HFFc6 (cell line): ENCODE results near the gene SEPHS1. TPM values are rescaled to one million over a fixed set of nuclear protein-coding genes. Genes with fewer than 3 reads are reported as not detected.

Experiments
- DNase-seq: peaks from one replicate; pipeline ENCODE4 v3.0.0-alpha.2; 2018
- H3K27ac Mint-ChIP-seq: 2 replicates; pipeline ENCODE4 v1.8.0; 2020; ENCODE audit warnings: mild to moderate bottlenecking, mixed read lengths
- H3K27me3 Mint-ChIP-seq: 2 replicates; pipeline ENCODE4 v1.8.0; 2021; ENCODE audit warnings: mild to moderate bottlenecking, moderate library complexity, mixed read lengths; ENCODE audit not compliant: insufficient read depth
- H3K36me3 Mint-ChIP-seq: 2 replicates; pipeline ENCODE4 v1.8.0; 2021; ENCODE audit warnings: low read depth, mixed read lengths
- H3K4me1 Mint-ChIP-seq: 2 replicates; pipeline ENCODE4 v1.8.0; 2020; ENCODE audit warnings: low read depth, mixed read lengths
- H3K4me3 Mint-ChIP-seq: 2 replicates; pipeline ENCODE4 v1.8.0; 2020; ENCODE audit warnings: mild to moderate bottlenecking, moderate library complexity, mixed read lengths
- H3K9me3 Mint-ChIP-seq: 2 replicates; pipeline ENCODE4 v1.8.0; 2020; ENCODE audit warnings: mild to moderate bottlenecking, mixed read lengths
- total RNA-seq, 6 experiments: library from RNA; stranded (reverse); fragmentation: NEBNext Ultra II Directional; extraction: Animal tissue kit (Norgen Biotek cat#: 25700); gene quantifications; 2 replicates in 1 of 6; 3 replicates in 5 of 6; pipeline ENCODE4 v1.2.3, GENCODE V29; 2021
- TF ChIP-seq, protein P1 (sequence below): fragments of 200-600 bp; sonication (generic); IDR thresholded peaks from 2 replicates; pipeline ENCODE4 v1.5.0; 2021; ENCODE audit warnings: antibody characterized with exemption, mild to moderate bottlenecking

Gene SEPHS1
- total RNA-seq, 6 experiments from 2014 or later = 34.1 to 49.3 (median 40.5) TPM

DNA sequence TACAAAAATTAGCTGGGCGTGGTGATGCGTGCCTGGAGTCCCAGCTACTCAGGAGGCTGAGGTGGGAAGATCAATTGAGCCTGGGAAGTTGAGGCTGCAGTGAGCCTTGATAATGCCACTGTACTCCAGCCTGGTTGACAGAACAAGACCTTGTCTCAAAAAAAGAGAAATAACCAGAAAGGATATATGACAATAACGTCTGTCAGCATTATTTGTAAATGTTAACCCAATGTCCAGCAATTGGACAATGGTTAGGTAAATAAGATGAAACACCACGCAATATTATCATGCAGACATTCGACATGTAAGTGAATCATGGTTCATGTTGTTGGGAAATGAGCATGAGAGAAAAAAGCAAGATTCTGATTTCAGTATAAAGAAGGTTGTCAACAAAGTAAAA, 44.6 kb upstream of the SEPHS1 start:
- no peak overlapping the region for H3K27ac Mint-ChIP-seq
- H3K36me3 Mint-ChIP-seq = no peaks in the 10 kb centered on the region
- no peaks in the 10 kb centered on the region for H3K4me1 Mint-ChIP-seq
- peaks cover 31% of the 10 kb centered on the region for H3K27me3 Mint-ChIP-seq
- no peaks in the 10 kb centered on the region for H3K9me3 Mint-ChIP-seq
- H3K4me3 Mint-ChIP-seq = no peak overlapping the region
- TF ChIP-seq, protein P1, sequence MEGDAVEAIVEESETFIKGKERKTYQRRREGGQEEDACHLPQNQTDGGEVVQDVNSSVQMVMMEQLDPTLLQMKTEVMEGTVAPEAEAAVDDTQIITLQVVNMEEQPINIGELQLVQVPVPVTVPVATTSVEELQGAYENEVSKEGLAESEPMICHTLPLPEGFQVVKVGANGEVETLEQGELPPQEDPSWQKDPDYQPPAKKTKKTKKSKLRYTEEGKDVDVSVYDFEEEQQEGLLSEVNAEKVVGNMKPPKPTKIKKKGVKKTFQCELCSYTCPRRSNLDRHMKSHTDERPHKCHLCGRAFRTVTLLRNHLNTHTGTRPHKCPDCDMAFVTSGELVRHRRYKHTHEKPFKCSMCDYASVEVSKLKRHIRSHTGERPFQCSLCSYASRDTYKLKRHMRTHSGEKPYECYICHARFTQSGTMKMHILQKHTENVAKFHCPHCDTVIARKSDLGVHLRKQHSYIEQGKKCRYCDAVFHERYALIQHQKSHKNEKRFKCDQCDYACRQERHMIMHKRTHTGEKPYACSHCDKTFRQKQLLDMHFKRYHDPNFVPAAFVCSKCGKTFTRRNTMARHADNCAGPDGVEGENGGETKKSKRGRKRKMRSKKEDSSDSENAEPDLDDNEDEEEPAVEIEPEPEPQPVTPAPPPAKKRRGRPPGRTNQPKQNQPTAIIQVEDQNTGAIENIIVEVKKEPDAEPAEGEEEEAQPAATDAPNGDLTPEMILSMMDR = no peak
- DNase-seq = no peak

DNA sequence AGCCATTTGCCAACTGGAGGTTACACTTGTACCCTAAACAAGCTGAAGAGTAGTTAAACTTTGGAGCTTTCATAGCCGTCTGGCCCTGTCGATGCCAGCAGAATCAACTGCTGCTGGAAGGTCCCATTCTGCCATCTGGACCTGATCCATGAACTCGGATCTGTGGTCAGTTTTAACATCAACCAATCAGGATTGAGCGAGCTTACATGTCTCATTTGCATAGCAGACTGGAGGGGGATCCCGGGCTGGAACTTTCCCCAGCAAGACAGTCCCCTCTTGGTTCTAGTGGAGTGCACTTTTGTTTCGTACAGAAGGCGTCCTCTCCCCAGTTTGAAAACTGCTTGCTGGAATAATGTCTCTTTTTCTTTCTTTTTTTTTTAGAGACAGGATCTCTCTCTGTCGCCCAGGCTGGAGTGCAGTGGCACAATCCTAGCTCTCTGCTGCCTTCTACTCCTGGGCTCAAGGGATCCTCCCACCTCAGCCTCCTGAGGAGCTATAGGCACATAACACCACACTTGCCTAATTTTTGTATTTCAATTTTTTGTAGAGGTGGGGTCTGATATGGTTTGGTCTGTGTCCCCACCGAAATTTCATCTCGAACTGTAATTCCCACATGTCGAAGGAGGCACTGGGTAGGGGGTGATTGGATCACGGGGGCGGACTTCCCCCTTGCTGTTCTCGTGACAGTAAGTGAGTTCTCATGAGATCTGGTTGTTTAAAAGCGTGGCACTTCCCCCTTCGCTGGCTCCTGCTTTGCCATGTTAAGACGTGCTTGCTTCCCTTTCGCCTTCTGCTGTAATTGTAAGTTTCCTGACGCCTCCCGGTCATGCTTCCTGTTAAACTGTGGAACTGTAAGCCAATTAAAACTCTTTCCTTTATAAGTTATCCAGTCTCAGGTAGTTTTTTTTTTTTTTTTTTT, 42.8 kb upstream of the SEPHS1 start:
- peaks cover 9% of the 10 kb centered on the region for H3K4me1 Mint-ChIP-seq
- DNase-seq = no peak
- no peaks in the 10 kb centered on the region for H3K36me3 Mint-ChIP-seq
- H3K4me3 Mint-ChIP-seq = no peak overlapping the region
- TF ChIP-seq, protein P1 = no peak
- H3K27me3 Mint-ChIP-seq = peaks cover 31% of the 10 kb centered on the region
- H3K9me3 Mint-ChIP-seq = no peaks in the 10 kb centered on the region
- H3K27ac Mint-ChIP-seq = no peak overlapping the region

DNA sequence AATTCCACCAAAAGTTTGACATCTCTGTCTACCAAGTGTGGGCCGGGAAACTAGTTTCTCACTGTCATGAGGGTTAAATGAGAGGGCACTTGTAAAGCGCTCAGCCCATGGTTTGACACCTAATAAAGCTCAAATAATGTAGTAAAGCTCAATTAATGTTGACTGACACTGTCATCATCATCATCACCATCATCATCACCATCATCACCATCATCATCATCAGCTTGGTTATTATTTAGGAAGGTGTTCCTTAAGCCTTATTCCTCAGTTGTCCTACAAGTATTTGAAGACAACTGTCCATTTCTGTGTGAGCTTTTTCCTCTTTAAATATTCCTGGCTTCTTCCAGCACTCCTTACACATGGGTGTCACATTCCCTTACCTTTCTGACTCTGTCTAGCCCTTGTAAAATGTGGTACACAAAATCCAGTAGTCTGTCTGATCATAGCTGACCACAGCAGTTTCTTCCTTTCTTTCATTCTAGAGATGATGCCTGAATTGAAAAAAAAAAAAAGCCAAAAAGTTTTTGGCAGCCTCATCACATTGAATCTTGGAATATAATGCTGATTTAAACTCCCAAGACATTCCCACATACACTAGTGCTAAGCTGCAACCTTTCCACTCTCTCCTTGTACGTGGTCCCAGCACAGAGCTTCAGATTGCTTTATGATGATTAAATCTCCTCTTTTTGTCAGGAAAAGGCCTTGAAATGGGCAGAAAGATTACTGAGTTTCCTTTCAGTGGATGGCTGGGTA, 40.6 kb upstream of the SEPHS1 start:
- H3K36me3 Mint-ChIP-seq = no peaks in the 10 kb centered on the region
- TF ChIP-seq, protein P1 = no peak
- no peak overlapping the region for H3K27ac Mint-ChIP-seq
- H3K9me3 Mint-ChIP-seq = no peaks in the 10 kb centered on the region
- H3K4me1 Mint-ChIP-seq = peaks cover 9% of the 10 kb centered on the region
- H3K27me3 Mint-ChIP-seq = peaks cover 27% of the 10 kb centered on the region
- H3K4me3 Mint-ChIP-seq = no peak overlapping the region
- no peak for DNase-seq

DNA sequence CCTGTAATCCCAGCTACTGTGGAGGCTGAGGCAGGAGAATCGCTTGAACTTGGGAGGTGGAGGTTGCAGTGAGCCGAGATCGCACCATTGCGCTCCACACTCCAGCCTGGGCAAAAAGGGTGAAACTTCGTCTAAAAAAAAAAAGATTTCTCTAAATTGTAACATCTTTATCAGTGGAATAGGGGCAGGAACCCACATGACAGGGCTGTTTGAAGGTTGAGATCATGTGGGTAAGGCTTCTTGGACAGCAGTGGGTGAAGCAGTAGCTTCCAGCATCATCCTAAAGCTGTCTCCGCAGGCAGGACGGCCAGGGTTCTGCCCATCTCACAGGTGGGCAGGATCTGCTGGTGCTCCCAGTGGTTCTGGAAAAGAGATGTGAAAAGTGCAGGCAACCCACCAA, 37.9 kb upstream of the SEPHS1 start:
- Mint-ChIP-seq H3K27me3 (peaks cover 31% of the 10 kb centered on the region), H3K36me3 (no peaks in the 10 kb centered on the region), H3K9me3 (no peaks in the 10 kb centered on the region), H3K4me3 (peak overlapping the region; percentile 27; the same call in 1 of the 2 replicates), H3K4me1 (peaks cover 18% of the 10 kb centered on the region), H3K27ac (peak overlapping the region; percentile 6; the same call in 1 of the 2 replicates)
- TF ChIP-seq, protein P1 = no peak
- no peak for DNase-seq

DNA sequence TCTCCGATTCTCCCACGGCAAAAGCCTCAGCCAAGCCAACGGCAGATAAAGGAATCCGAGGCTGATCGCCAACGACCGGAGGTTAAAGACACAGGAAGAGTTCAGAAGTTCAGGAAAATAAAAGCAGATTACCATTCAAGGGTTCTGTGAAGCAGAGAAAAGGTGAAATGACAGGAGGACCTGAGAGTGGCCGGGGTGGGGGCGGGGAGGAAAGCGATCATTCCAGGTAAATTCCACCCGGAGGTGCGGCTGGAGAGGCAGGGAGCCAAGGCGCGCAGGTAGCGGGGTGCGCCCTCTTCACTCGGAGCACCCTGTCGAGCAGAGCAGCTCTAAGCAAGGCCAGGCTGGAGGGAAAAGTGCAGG, 35.3 kb upstream of the SEPHS1 start:
- TF ChIP-seq, protein P1 = no peak
- Mint-ChIP-seq H3K27ac (no peak overlapping the region), H3K9me3 (no peaks in the 10 kb centered on the region), H3K36me3 (no peaks in the 10 kb centered on the region), H3K27me3 (peaks cover 32% of the 10 kb centered on the region), H3K4me3 (peak overlapping the region; percentile 39; the same call in 1 of the 2 replicates), H3K4me1 (peaks cover 18% of the 10 kb centered on the region)
- no peak for DNase-seq
